Measurements from ENCODE around the gene MS4A5. TPM values are rescaled to one million over a fixed set of nuclear protein-coding genes. Genes with fewer than 3 reads are reported as not detected.

MS4A5 gene
- total RNA-seq, 1 donor from 2014 or later = not detected

DNA sequence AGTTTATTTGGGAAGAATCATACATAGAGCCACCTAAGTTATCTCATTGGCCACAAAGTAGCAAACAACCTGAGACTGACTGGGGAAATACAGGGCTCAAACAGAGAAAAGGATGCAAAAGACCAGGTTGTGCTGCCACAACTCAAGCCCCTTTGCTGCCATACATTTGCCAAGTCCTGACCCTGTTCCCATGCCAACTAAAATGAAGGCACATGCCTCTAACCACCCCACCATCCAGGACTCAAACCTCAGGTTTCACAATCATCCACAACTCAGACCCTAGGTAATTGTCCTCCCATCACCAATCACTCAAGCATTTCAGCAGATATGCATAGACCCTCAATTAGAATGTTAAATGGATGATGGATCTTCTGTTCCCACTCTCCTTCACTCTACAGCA lies 24.8 kb downstream of the MS4A5 start:
- no peaks in the 10 kb centered on the region for H3K9me3 Mint-ChIP-seq (ENCODE audit: unreplicated experiment)
- no peaks in the 10 kb centered on the region for H3K9me3 ChIP-seq (ENCODE audit: insufficient read depth, low read depth, low read length)
- H3K4me1 Mint-ChIP-seq (ENCODE audit: low read depth, unreplicated experiment) = no peaks in the 10 kb centered on the region
- no peak overlapping the region for H3K4me3 Mint-ChIP-seq (ENCODE audit: unreplicated experiment)
- H3K27ac ChIP-seq (ENCODE audit: low read depth, low read length) = no peak overlapping the region
- no peak overlapping the region for H3K4me2 ChIP-seq (ENCODE audit: low read length)
- no peak overlapping the region for H3K27ac Mint-ChIP-seq (ENCODE audit: unreplicated experiment)
- H3K36me3 ChIP-seq (ENCODE audit: insufficient read depth, low read length) = no peaks in the 10 kb centered on the region
- H3K36me3 Mint-ChIP-seq (ENCODE audit: low read depth, unreplicated experiment) = no peaks in the 10 kb centered on the region
- H3K27me3 Mint-ChIP-seq (ENCODE audit: low read depth, unreplicated experiment) = peaks cover 9% of the 10 kb centered on the region
- no peaks in the 10 kb centered on the region for H4K20me1 ChIP-seq (ENCODE audit: insufficient read depth, low read length)
- no peak for TF ChIP-seq EZH2 (IDR thresholded peaks at IDR 0.05; ENCODE audit: insufficient read depth, low read length)
- TF ChIP-seq, protein P1, sequence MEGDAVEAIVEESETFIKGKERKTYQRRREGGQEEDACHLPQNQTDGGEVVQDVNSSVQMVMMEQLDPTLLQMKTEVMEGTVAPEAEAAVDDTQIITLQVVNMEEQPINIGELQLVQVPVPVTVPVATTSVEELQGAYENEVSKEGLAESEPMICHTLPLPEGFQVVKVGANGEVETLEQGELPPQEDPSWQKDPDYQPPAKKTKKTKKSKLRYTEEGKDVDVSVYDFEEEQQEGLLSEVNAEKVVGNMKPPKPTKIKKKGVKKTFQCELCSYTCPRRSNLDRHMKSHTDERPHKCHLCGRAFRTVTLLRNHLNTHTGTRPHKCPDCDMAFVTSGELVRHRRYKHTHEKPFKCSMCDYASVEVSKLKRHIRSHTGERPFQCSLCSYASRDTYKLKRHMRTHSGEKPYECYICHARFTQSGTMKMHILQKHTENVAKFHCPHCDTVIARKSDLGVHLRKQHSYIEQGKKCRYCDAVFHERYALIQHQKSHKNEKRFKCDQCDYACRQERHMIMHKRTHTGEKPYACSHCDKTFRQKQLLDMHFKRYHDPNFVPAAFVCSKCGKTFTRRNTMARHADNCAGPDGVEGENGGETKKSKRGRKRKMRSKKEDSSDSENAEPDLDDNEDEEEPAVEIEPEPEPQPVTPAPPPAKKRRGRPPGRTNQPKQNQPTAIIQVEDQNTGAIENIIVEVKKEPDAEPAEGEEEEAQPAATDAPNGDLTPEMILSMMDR (IDR thresholded peaks at IDR 0.05; ENCODE audit: insufficient read depth, low read depth, low read length) = no peak
- H3K4me3 ChIP-seq (ENCODE audit: insufficient read depth, low read depth, low read length) = no peak overlapping the region
- H3K4me1 ChIP-seq (ENCODE audit: insufficient read depth, low read length) = no peaks in the 10 kb centered on the region
- DNase-seq (ENCODE audit: low read depth) (no peak), FAIRE-seq (no peak)
- no peaks in the 10 kb centered on the region for H3K79me2 ChIP-seq (ENCODE audit: insufficient read depth, low read length)
- H3K9ac ChIP-seq (ENCODE audit: low read length) = no peak overlapping the region
- no peak overlapping the region for H2AFZ ChIP-seq (ENCODE audit: low read depth, low read length)
- H3K27me3 ChIP-seq (ENCODE audit: insufficient read depth, low read length) = no peaks in the 10 kb centered on the region

DNA sequence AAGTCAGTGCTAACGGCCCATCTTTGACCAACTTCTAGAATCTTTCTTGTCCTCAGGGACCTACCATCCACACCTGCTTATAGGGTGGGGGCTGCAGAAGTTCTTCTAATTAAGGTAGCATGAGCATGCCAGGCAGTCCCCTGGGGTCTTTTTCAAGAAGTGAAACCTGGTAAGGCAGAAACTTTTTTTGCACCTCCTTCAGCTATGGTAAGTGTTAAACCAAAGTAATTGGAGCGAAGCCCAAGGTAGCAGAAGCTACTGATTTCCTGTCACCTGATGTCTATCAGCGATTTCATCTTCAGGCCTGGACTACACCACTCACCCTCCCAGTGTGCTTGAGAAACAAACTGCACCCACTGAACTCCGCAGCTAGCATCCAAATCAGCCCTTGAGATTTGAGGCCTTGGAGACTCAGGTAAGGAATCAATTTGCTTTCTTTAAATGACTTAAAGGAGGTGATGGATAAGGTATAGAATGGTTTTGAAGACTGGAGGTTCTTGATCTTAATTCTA lies 26.2 kb downstream of the MS4A5 start, which contains the start of gene MS4A1:
MS4A1 (plus strand) TSS at position 317 of the 512 bp plus-strand sequence. CDS start 6,528 bp downstream, outside the sequence.
- Histone ChIP-seq H3K36me3 (ENCODE audit: insufficient read depth, low read length) (no peaks in the 10 kb centered on the region), H3K4me1 (ENCODE audit: insufficient read depth, low read length) (no peaks in the 10 kb centered on the region), H3K79me2 (ENCODE audit: insufficient read depth, low read length) (no peaks in the 10 kb centered on the region), H3K4me3 (ENCODE audit: insufficient read depth, low read depth, low read length) (no peak within 1 kb of the TSS), H3K27ac (ENCODE audit: low read depth, low read length) (no peak within 1 kb of the TSS), H3K9me3 (ENCODE audit: insufficient read depth, low read depth, low read length) (no peaks in the 10 kb centered on the region), H3K4me2 (ENCODE audit: low read length) (no peak within 1 kb of the TSS), H3K9ac (ENCODE audit: low read length) (no peak within 1 kb of the TSS), H2AFZ (ENCODE audit: low read depth, low read length) (no peak within 1 kb of the TSS), H4K20me1 (ENCODE audit: insufficient read depth, low read length) (no peaks in the 10 kb centered on the region), H3K27me3 (ENCODE audit: insufficient read depth, low read length) (no peaks in the 10 kb centered on the region)
- FAIRE-seq (no peak), DNase-seq (ENCODE audit: low read depth) (no peak)
- H3K36me3 Mint-ChIP-seq (ENCODE audit: low read depth, unreplicated experiment) = no peaks in the 10 kb centered on the region
- H3K9me3 Mint-ChIP-seq (ENCODE audit: unreplicated experiment) = no peaks in the 10 kb centered on the region
- no peak within 1 kb of the TSS for H3K4me3 Mint-ChIP-seq (ENCODE audit: unreplicated experiment)
- H3K4me1 Mint-ChIP-seq (ENCODE audit: low read depth, unreplicated experiment) = no peaks in the 10 kb centered on the region
- no peak for TF ChIP-seq EZH2 (IDR thresholded peaks at IDR 0.05; ENCODE audit: insufficient read depth, low read length)
- TF ChIP-seq, protein P1 (IDR thresholded peaks at IDR 0.05; ENCODE audit: insufficient read depth, low read depth, low read length) = no peak
- no peak within 1 kb of the TSS for H3K27ac Mint-ChIP-seq (ENCODE audit: unreplicated experiment)
- peaks cover 9% of the 10 kb centered on the region for H3K27me3 Mint-ChIP-seq (ENCODE audit: low read depth, unreplicated experiment)

- no peak overlapping the region for H3K4me3 ChIP-seq (ENCODE audit: insufficient read depth, low read depth, low read length)
- Mint-ChIP-seq H3K36me3 (ENCODE audit: low read depth, unreplicated experiment) (no peaks in the 10 kb centered on the region), H3K27me3 (ENCODE audit: low read depth, unreplicated experiment) (peaks cover 9% of the 10 kb centered on the region), H3K9me3 (ENCODE audit: unreplicated experiment) (no peaks in the 10 kb centered on the region), H3K4me1 (ENCODE audit: low read depth, unreplicated experiment) (no peaks in the 10 kb centered on the region), H3K27ac (ENCODE audit: unreplicated experiment) (no peak overlapping the region), H3K4me3 (ENCODE audit: unreplicated experiment) (no peak overlapping the region)
- H3K4me1 ChIP-seq (ENCODE audit: insufficient read depth, low read length) = no peaks in the 10 kb centered on the region
- H3K79me2 ChIP-seq (ENCODE audit: insufficient read depth, low read length) = no peaks in the 10 kb centered on the region
- no peak for DNase-seq (ENCODE audit: low read depth)
- no peaks in the 10 kb centered on the region for H3K36me3 ChIP-seq (ENCODE audit: insufficient read depth, low read length)
- H3K4me2 ChIP-seq (ENCODE audit: low read length) = no peak overlapping the region
- H3K27me3 ChIP-seq (ENCODE audit: insufficient read depth, low read length) = no peaks in the 10 kb centered on the region
- H4K20me1 ChIP-seq (ENCODE audit: insufficient read depth, low read length) = no peaks in the 10 kb centered on the region
- FAIRE-seq = no peak
- H3K9me3 ChIP-seq (ENCODE audit: insufficient read depth, low read depth, low read length) = no peaks in the 10 kb centered on the region
- TF ChIP-seq EZH2 (IDR thresholded peaks at IDR 0.05; ENCODE audit: insufficient read depth, low read length) = no peak
- TF ChIP-seq, protein P1 (IDR thresholded peaks at IDR 0.05; ENCODE audit: insufficient read depth, low read depth, low read length) = no peak
- H2AFZ ChIP-seq (ENCODE audit: low read depth, low read length) = no peak overlapping the region
- H3K27ac ChIP-seq (ENCODE audit: low read depth, low read length) = no peak overlapping the region
- no peak overlapping the region for H3K9ac ChIP-seq (ENCODE audit: low read length)
These were observed 28.2 kb downstream of the MS4A5 start for GRCh38 chr11:60457576-60457975.
